HepG2 (cell line): Measurements from ENCODE around the gene MSL3B.

Source experiments
- ATAC-seq: fragments of 200-7000 bp; cut with Tn5 transposase; 3 replicates; pipeline ENCODE4 v1.9.1; 2020; ENCODE audit warnings: mild to moderate bottlenecking, moderate library complexity
- BruUV-seq: library from RNA; stranded (reverse); fragments of 400-500 nt; replicated peaks from 2 replicates; lab custom pipeline; 2021; lab: Mats Ljungman, UMichigan
- CTCF ChIA-PET: fragments of 300-600 bp; formaldehyde crosslinking; extraction: SDS; loops from one replicate; lab custom pipeline; 2021; ENCODE audit warnings: low total read pairs, inconsistent platforms, low intra/inter-chr PET ratio; lab: Yijun Ruan, JAX
- POLR2A ChIA-PET: fragments of 350-600 bp; sonication (Branson Sonifier 250); formaldehyde crosslinking; loops from one replicate; lab custom pipeline; 2020; ENCODE audit warnings: antibody characterized with exemption, inconsistent platforms; lab: Yijun Ruan, JAX
- DNase-seq: peaks from one replicate; pipeline ENCODE4 v3.0.0-alpha.2; 2015; ENCODE audit warnings: low spot score
- FAIRE-seq: peaks from 3 replicates; lab custom pipeline; 2011; peaks lifted over from hg19 to GRCh38; lab: Jason Lieb, UNC
- H2AFZ ChIP-seq: one replicate; pipeline ENCODE4 v1.6.1; 2011; ENCODE audit warnings: low read length, inconsistent platforms
- H3K27ac ChIP-seq: fragments of 300-600 bp; 3 replicates; pipeline ENCODE4 v1.8.0; 2011; ENCODE audit warnings: mixed run types, mild to moderate bottlenecking, mixed read lengths, low read length, inconsistent platforms; ENCODE audit not compliant: insufficient read depth; ENCODE audit errors: extremely low read length
- H3K27me3 ChIP-seq, 2 experiments: fragments of 200-600 bp in 1 of 2; 2 replicates in 1 of 2; 3 replicates in 1 of 2; pipeline versions ENCODE4 v1.6.0 to v1.8.0; 2011; ENCODE audit warnings: low read length in 2 of 2, mild to moderate bottlenecking in 2 of 2, moderate library complexity in 2 of 2, inconsistent platforms in 1 of 2; ENCODE audit not compliant: insufficient read depth in 2 of 2, control insufficient read depth in 1 of 2
- H3K36me3 ChIP-seq, 2 experiments: fragments of 200-600 bp in 1 of 2; replicated peaks in 1 of 2; 2 replicates in 1 of 2; 3 replicates in 1 of 2; pipeline versions ENCODE4 v1.5.1 to v1.8.0; 2011; ENCODE audit warnings: low read length in 2 of 2, inconsistent platforms in 1 of 2; ENCODE audit not compliant: insufficient read depth in 2 of 2, control insufficient read depth in 1 of 2
- H3K4me1 ChIP-seq: 2 replicates; pipeline ENCODE4 v1.5.1; 2012; ENCODE audit warnings: low read length, inconsistent platforms; ENCODE audit not compliant: insufficient read depth
- H3K4me2 ChIP-seq: 2 replicates; pipeline ENCODE4 v1.6.0; 2011; ENCODE audit warnings: low read depth, low read length, inconsistent platforms
- H3K4me3 ChIP-seq, 3 experiments: fragments of 200-600 bp in 1 of 3; sonication (generic), shearing (Covaris generic) in 1 of 3; replicated peaks in 1 of 3; 2 replicates each; pipeline ENCODE4 v1.5.1; 2011 to 2016; ENCODE audit warnings: low read length in 3 of 3, inconsistent platforms in 2 of 3, low read depth in 2 of 3, mild to moderate bottlenecking in 2 of 3, control low read depth in 1 of 3, mixed read lengths in 1 of 3; ENCODE audit not compliant: insufficient read depth in 1 of 3
- H3K79me2 ChIP-seq: one replicate; pipeline ENCODE4 v1.6.1; 2011; ENCODE audit warnings: low read length, inconsistent platforms; ENCODE audit not compliant: insufficient read depth
- H3K9ac ChIP-seq: 2 replicates; pipeline ENCODE4 v1.6.0; 2011; ENCODE audit warnings: mild to moderate bottlenecking, low read depth, low read length, inconsistent platforms; ENCODE audit not compliant: insufficient read depth
- H3K9me3 ChIP-seq: 2 replicates; pipeline ENCODE4 v1.5.1; 2012; ENCODE audit warnings: mild to moderate bottlenecking, low read length
- H4K20me1 ChIP-seq: 2 replicates; pipeline ENCODE4 v1.6.0; 2011; ENCODE audit warnings: inconsistent platforms, mild to moderate bottlenecking, low read length, moderate library complexity; ENCODE audit not compliant: insufficient read depth
- ATAD3A ChIP-seq: sonication (generic); formaldehyde crosslinking; IDR thresholded peaks from 2 replicates; pipeline ENCODE4 v1.4.0; 2020; ENCODE audit warnings: missing genetic modification reagents
- CBX2 ChIP-seq, 2 experiments: fragments of 200-600 bp in 1 of 2; sonication (generic); formaldehyde crosslinking in 1 of 2; IDR thresholded peaks; 2 replicates each; pipeline versions ENCODE4 v1.7.0 to v1.8.1; 2018 to 2022; ENCODE audit warnings: low read depth in 2 of 2, low read length in 1 of 2, mild to moderate bottlenecking in 1 of 2, missing genetic modification reagents in 1 of 2
- MAFK ChIP-seq, 2 experiments: IDR thresholded peaks in 1 of 2; conservative IDR thresholded peaks in 1 of 2; 2 replicates each; pipeline ENCODE4 v1.6.1; 2011; ENCODE audit warnings: improper control_type of control experiment in 2 of 2, low read length in 2 of 2
- RCOR2 ChIP-seq: IDR thresholded peaks from 2 replicates; pipeline ENCODE4 v1.6.1; 2016; ENCODE audit warnings: missing biosample characterization, missing genetic modification reagents
- RFXANK ChIP-seq: IDR thresholded peaks from 2 replicates; pipeline ENCODE4 v1.6.1; 2016
- SIX4 ChIP-seq: sonication (generic); formaldehyde crosslinking; IDR thresholded peaks from 2 replicates; pipeline ENCODE4 v1.4.0; 2020; ENCODE audit warnings: missing genetic modification reagents
- SP4 ChIP-seq: sonication (generic); formaldehyde crosslinking; IDR thresholded peaks from 2 replicates; pipeline ENCODE4 v1.8.1; 2023; ENCODE audit warnings: mild to moderate bottlenecking, missing genetic modification reagents
- ZFAT ChIP-seq: sonication (generic); formaldehyde crosslinking; conservative IDR thresholded peaks from 2 replicates; pipeline ENCODE4 v1.8.1; 2023; ENCODE audit warnings: missing genetic modification reagents, inconsistent platforms
- ZNF337 ChIP-seq: sonication (generic); formaldehyde crosslinking; IDR thresholded peaks from 2 replicates; pipeline ENCODE4 v1.5.1; 2020; ENCODE audit warnings: missing genetic modification reagents, low read depth, mild to moderate bottlenecking, borderline replicate concordance
- ZNF460 ChIP-seq: sonication (generic); formaldehyde crosslinking; IDR thresholded peaks from 2 replicates; pipeline ENCODE4 v1.5.1; 2020; ENCODE audit warnings: missing genetic modification reagents, mild to moderate bottlenecking, borderline replicate concordance
- WGBS: methylation state at CpG from one replicate; pipeline ENCODE4 v1.1.6; 2017; ENCODE audit warnings: low lambda C conversion rate; 5-methylcytosine and 5-hydroxymethylcytosine counted together
- in situ Hi-C: cut with HindIII; loops from 2 replicates; pipeline ENCODE4 v1.10.0; 2017; ENCODE audit warnings: low pct_unique_long_range_greater_than_20kb; ENCODE audit not compliant: extremely low pct_ligation_motif_present
- intact Hi-C: fragments of 100-400 bp; cut with micrococcal nuclease; formaldehyde crosslinking; loops from one replicate; pipeline ENCODE4 v1.10.0; 2022; ENCODE audit not compliant: unreplicated experiment
- TF ChIP-seq, protein P1 (sequence below): sonication (generic); formaldehyde crosslinking; IDR thresholded peaks from 2 replicates; pipeline ENCODE4 v1.4.0; 2020; ENCODE audit warnings: missing genetic modification reagents
- TF ChIP-seq, protein P2 (sequence below): fragments of 450-650 bp; IDR thresholded peaks from 2 replicates; pipeline ENCODE4 v1.6.1; 2016
- TF ChIP-seq, protein P3 (sequence below): sonication (generic); formaldehyde crosslinking; IDR thresholded peaks from 2 replicates; pipeline ENCODE4 v1.5.0; 2020; ENCODE audit warnings: mild to moderate bottlenecking, missing genetic modification reagents, moderate library complexity
- TF ChIP-seq, protein P4 (sequence below): IDR thresholded peaks from 2 replicates; pipeline ENCODE4 v1.6.1; 2018; ENCODE audit warnings: missing genetic modification reagents
- TF ChIP-seq, protein P5 (sequence below): sonication (generic); formaldehyde crosslinking; IDR thresholded peaks from 2 replicates; pipeline ENCODE4 v1.4.0; 2020; ENCODE audit warnings: missing genetic modification reagents, borderline replicate concordance
- TF ChIP-seq, protein P6 (sequence below): sonication (generic); formaldehyde crosslinking; IDR thresholded peaks from 2 replicates; pipeline ENCODE4 v1.4.0; 2020; ENCODE audit warnings: mild to moderate bottlenecking, missing genetic modification reagents

Gene MSL3B

DNA sequence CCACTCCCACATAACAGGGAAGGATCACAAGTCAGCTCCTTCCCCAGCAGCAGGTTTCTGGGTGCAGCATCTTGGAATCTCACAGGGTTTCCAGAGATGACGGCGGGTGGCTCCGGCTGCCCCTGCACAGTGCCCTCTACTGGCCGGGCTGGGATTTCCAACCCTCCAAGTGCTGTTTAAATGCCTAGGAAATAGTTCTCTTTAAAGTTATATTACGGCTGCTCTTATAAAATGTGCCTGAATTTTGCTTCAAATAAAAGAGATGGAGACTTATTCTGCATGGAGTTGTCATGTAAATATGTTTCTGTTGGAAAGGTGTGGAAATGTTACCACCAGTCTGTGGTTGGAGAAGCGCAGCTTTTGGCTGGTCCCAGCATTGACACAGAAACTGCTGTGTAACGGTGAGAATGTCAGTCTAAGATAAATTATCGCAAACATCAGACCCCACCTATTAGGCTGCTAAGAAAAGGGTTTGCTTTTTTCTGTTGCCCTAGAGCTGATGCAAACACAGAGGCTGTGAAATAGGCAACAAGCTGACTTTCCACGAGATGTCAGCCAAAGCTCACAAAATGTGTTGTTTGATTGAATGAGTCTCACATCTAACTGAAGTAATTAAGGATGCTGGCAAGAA, 10.6 kb downstream of the MSL3B start:
- Histone ChIP-seq H3K36me3 (no peaks in the 10 kb centered on the region; a peak in 1 of 5 replicates), H3K9ac (no peak overlapping the region), H3K27me3 (peaks cover 2 to 3% of the 10 kb centered on the region in 2 experiments; a peak in 1 of 5 replicates), H3K27ac (no peak overlapping the region), H4K20me1 (peaks cover 2% of the 10 kb centered on the region; the same call in 1 of the 2 replicates), H3K4me2 (peak overlapping the region; percentile 42; the same call in 1 of the 2 replicates), H3K9me3 (no peaks in the 10 kb centered on the region), H2AFZ (no peak overlapping the region), H3K79me2 (peaks cover 16% of the 10 kb centered on the region), H3K4me1 (peaks cover 29% of the 10 kb centered on the region), H3K4me3 (no peak overlapping the region)
- POLR2A ChIA-PET, result no interaction called here
- DNase-seq (no peak), FAIRE-seq (no peak), ATAC-seq (no peak)
- in situ Hi-C loops (no loop called here), intact Hi-C loops (no loop called here)
- CTCF ChIA-PET, result no interaction called here
- WGBS, result 23% methylated on average over 9 of the region's 9 CpGs
- BruUV-seq, result no TSS peak
- TF ChIP-seq RCOR2 (CRISPR knock-in tag), result no peak
- no peak for TF ChIP-seq ATAD3A (CRISPR knock-in tag)
- TF ChIP-seq, protein P1, sequence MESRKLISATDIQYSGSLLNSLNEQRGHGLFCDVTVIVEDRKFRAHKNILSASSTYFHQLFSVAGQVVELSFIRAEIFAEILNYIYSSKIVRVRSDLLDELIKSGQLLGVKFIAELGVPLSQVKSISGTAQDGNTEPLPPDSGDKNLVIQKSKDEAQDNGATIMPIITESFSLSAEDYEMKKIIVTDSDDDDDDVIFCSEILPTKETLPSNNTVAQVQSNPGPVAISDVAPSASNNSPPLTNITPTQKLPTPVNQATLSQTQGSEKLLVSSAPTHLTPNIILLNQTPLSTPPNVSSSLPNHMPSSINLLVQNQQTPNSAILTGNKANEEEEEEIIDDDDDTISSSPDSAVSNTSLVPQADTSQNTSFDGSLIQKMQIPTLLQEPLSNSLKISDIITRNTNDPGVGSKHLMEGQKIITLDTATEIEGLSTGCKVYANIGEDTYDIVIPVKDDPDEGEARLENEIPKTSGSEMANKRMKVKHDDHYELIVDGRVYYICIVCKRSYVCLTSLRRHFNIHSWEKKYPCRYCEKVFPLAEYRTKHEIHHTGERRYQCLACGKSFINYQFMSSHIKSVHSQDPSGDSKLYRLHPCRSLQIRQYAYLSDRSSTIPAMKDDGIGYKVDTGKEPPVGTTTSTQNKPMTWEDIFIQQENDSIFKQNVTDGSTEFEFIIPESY, result no peak
- TF ChIP-seq RFXANK (CRISPR knock-in tag), result no peak
- TF ChIP-seq, protein P2, sequence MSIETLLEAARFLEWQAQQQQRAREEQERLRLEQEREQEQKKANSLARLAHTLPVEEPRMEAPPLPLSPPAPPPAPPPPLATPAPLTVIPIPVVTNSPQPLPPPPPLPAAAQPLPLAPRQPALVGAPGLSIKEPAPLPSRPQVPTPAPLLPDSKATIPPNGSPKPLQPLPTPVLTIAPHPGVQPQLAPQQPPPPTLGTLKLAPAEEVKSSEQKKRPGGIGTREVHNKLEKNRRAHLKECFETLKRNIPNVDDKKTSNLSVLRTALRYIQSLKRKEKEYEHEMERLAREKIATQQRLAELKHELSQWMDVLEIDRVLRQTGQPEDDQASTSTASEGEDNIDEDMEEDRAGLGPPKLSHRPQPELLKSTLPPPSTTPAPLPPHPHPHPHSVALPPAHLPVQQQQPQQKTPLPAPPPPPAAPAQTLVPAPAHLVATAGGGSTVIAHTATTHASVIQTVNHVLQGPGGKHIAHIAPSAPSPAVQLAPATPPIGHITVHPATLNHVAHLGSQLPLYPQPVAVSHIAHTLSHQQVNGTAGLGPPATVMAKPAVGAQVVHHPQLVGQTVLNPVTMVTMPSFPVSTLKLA, result no peak
- no peak for TF ChIP-seq ZFAT (CRISPR knock-in tag)
- TF ChIP-seq, protein P3, sequence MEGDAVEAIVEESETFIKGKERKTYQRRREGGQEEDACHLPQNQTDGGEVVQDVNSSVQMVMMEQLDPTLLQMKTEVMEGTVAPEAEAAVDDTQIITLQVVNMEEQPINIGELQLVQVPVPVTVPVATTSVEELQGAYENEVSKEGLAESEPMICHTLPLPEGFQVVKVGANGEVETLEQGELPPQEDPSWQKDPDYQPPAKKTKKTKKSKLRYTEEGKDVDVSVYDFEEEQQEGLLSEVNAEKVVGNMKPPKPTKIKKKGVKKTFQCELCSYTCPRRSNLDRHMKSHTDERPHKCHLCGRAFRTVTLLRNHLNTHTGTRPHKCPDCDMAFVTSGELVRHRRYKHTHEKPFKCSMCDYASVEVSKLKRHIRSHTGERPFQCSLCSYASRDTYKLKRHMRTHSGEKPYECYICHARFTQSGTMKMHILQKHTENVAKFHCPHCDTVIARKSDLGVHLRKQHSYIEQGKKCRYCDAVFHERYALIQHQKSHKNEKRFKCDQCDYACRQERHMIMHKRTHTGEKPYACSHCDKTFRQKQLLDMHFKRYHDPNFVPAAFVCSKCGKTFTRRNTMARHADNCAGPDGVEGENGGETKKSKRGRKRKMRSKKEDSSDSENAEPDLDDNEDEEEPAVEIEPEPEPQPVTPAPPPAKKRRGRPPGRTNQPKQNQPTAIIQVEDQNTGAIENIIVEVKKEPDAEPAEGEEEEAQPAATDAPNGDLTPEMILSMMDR (CRISPR knock-in tag), result peak; percentile 74
- TF ChIP-seq MAFK (conservative IDR thresholded peaks at IDR 0.05 in 1 of 2, IDR thresholded peaks at IDR 0.05 in 1 of 2; ENCODE audit: low read length in 2 of 2), result no peak
- peak; percentile 30; the same call in 1 of the 2 replicates for TF ChIP-seq SP4
- TF ChIP-seq, protein P4, sequence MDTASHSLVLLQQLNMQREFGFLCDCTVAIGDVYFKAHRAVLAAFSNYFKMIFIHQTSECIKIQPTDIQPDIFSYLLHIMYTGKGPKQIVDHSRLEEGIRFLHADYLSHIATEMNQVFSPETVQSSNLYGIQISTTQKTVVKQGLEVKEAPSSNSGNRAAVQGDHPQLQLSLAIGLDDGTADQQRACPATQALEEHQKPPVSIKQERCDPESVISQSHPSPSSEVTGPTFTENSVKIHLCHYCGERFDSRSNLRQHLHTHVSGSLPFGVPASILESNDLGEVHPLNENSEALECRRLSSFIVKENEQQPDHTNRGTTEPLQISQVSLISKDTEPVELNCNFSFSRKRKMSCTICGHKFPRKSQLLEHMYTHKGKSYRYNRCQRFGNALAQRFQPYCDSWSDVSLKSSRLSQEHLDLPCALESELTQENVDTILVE, result no peak
- no peak for TF ChIP-seq ZNF337 (CRISPR knock-in tag)
- TF ChIP-seq, protein P5, sequence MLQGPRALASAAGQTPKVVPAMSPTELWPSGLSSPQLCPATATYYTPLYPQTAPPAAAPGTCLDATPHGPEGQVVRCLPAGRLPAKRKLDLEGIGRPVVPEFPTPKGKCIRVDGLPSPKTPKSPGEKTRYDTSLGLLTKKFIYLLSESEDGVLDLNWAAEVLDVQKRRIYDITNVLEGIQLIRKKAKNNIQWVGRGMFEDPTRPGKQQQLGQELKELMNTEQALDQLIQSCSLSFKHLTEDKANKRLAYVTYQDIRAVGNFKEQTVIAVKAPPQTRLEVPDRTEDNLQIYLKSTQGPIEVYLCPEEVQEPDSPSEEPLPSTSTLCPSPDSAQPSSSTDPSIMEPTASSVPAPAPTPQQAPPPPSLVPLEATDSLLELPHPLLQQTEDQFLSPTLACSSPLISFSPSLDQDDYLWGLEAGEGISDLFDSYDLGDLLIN (CRISPR knock-in tag), result no peak
- no peak for TF ChIP-seq CBX2 (IDR thresholded peaks at IDR 0.05; ENCODE audit: low read depth, low read length)
- no peak for TF ChIP-seq CBX2 (CRISPR knock-in tag; IDR thresholded peaks at IDR 0.05; ENCODE audit: low read depth)
- TF ChIP-seq, protein P6, sequence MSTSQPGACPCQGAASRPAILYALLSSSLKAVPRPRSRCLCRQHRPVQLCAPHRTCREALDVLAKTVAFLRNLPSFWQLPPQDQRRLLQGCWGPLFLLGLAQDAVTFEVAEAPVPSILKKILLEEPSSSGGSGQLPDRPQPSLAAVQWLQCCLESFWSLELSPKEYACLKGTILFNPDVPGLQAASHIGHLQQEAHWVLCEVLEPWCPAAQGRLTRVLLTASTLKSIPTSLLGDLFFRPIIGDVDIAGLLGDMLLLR (CRISPR knock-in tag), result no peak
- no peak for TF ChIP-seq ZNF460 (CRISPR knock-in tag)
- no peak for TF ChIP-seq SIX4 (CRISPR knock-in tag)
